Measurements from ENCODE around the gene CFAP69. TPM values are rescaled to one million over a fixed set of nuclear protein-coding genes. Genes with fewer than 3 reads are reported as not detected.

The CFAP69 gene
- total RNA-seq, 3 donors from 2014 or later (not counting 1 experiment from before 2014, with no cell fraction given), result 0.13 TPM; not detected in 2

GRCh38 chr7:90274161-90274560 lies 29.2 kb downstream of the CFAP69 start:
- TF ChIP-seq, protein P1, sequence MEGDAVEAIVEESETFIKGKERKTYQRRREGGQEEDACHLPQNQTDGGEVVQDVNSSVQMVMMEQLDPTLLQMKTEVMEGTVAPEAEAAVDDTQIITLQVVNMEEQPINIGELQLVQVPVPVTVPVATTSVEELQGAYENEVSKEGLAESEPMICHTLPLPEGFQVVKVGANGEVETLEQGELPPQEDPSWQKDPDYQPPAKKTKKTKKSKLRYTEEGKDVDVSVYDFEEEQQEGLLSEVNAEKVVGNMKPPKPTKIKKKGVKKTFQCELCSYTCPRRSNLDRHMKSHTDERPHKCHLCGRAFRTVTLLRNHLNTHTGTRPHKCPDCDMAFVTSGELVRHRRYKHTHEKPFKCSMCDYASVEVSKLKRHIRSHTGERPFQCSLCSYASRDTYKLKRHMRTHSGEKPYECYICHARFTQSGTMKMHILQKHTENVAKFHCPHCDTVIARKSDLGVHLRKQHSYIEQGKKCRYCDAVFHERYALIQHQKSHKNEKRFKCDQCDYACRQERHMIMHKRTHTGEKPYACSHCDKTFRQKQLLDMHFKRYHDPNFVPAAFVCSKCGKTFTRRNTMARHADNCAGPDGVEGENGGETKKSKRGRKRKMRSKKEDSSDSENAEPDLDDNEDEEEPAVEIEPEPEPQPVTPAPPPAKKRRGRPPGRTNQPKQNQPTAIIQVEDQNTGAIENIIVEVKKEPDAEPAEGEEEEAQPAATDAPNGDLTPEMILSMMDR (IDR thresholded peaks at IDR 0.05), result no peak
- Mint-ChIP-seq H3K4me1 (no peaks in the 10 kb centered on the region), H3K36me3 (no peaks in the 10 kb centered on the region), H3K9me3 (no peaks in the 10 kb centered on the region), H3K4me3 (no peak overlapping the region), H3K27me3 (ENCODE audit: low read depth in 2 of 2) (no peaks in the 10 kb centered on the region), H3K27ac (no peak overlapping the region)
- Histone ChIP-seq H3K4me1 (ENCODE audit: control insufficient read depth, insufficient read depth, low read length) (no peaks in the 10 kb centered on the region), H3K4me3 (ENCODE audit: low read length) (no peak overlapping the region), H3K27me3 (ENCODE audit: control insufficient read depth, insufficient read depth, low read length) (no peaks in the 10 kb centered on the region), H3K27ac (ENCODE audit: low read length) (no peak overlapping the region), H3K9me3 (ENCODE audit: control insufficient read depth, insufficient read depth, low read length) (no peaks in the 10 kb centered on the region), H3K36me3 (ENCODE audit: control insufficient read depth, insufficient read depth, low read length) (no peaks in the 10 kb centered on the region)
- ATAC-seq, result no peak
- DNase-seq, result no peak
- intact Hi-C loops (cut with micrococcal nuclease), result no loop called here

DNA sequence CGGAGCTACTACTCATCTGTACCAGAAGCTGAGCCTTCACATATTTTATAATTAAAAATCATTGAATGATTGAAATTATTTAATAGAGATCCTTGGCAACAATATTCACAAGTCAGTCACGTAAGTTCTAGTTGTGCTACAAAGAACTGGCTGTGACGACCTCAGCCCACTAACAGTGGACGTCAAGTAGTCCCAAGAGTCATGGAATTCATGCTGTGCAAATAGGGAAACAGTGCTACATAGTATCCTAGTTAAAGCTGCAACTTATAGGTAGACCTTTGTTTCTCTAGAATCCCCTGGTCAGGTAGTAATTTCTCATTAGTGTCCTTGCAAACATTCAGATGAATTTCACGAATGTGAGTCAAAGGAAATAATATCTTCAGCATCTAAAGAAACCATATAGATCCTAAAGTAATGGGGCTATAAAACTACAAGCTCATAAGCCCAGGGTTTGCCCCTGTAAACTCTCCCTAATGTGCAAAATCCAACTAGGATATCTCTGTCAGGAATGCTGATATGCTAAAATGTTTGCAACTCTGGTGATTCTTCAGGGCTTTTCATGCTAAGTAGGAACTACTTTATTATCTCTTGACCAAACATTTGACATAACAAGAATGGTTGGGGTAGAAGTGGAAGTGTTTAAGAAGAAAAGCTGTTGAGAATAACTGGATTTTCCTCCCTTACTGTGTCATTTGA lies 31.2 kb downstream of the CFAP69 start:
- intact Hi-C loops (cut with micrococcal nuclease), result no loop called here
- Mint-ChIP-seq H3K27me3 (ENCODE audit: low read depth in 2 of 2) (no peaks in the 10 kb centered on the region), H3K4me3 (no peak overlapping the region), H3K4me1 (no peaks in the 10 kb centered on the region), H3K9me3 (no peaks in the 10 kb centered on the region), H3K36me3 (no peaks in the 10 kb centered on the region), H3K27ac (no peak overlapping the region)
- Histone ChIP-seq H3K4me1 (ENCODE audit: control insufficient read depth, insufficient read depth, low read length) (no peaks in the 10 kb centered on the region), H3K9me3 (ENCODE audit: control insufficient read depth, insufficient read depth, low read length) (no peaks in the 10 kb centered on the region), H3K27me3 (ENCODE audit: control insufficient read depth, insufficient read depth, low read length) (no peaks in the 10 kb centered on the region), H3K4me3 (ENCODE audit: low read length) (no peak overlapping the region), H3K27ac (ENCODE audit: low read length) (no peak overlapping the region), H3K36me3 (ENCODE audit: control insufficient read depth, insufficient read depth, low read length) (no peaks in the 10 kb centered on the region)
- WGBS (ENCODE audit: insufficient coverage), result 98% methylated on average over 3 of the region's 5 CpGs
- DNase-seq (no peak), ATAC-seq (no peak)
- TF ChIP-seq, protein P1 (IDR thresholded peaks at IDR 0.05), result no peak

- H3K27me3 Mint-ChIP-seq (ENCODE audit: low read depth in 2 of 2), result peaks cover 0 to under 1% of the 10 kb centered on the region in 2 donors
- no peaks in the 10 kb centered on the region for H3K36me3 Mint-ChIP-seq
- H3K4me1 ChIP-seq (ENCODE audit: control insufficient read depth, insufficient read depth, low read length), result no peaks in the 10 kb centered on the region
- peaks cover 5 to 6% of the 10 kb centered on the region in 2 donors for H3K4me1 Mint-ChIP-seq
- H3K9me3 Mint-ChIP-seq, result no peaks in the 10 kb centered on the region
- intact Hi-C loops (cut with micrococcal nuclease), result no loop called here
- no peaks in the 10 kb centered on the region for H3K9me3 ChIP-seq (ENCODE audit: control insufficient read depth, insufficient read depth, low read length)
- WGBS (ENCODE audit: insufficient coverage), result no CpG with 5 or more reads among the region's 3 CpGs
- ATAC-seq, result no peak
- H3K4me3 ChIP-seq (ENCODE audit: low read length), result no peak overlapping the region
- H3K36me3 ChIP-seq (ENCODE audit: control insufficient read depth, insufficient read depth, low read length), result no peaks in the 10 kb centered on the region
- no peak overlapping the region for H3K27ac ChIP-seq (ENCODE audit: low read length)
- no peak for DNase-seq
- TF ChIP-seq, protein P1 (IDR thresholded peaks at IDR 0.05), result no peak
- no peak overlapping the region for H3K4me3 Mint-ChIP-seq
- H3K27ac Mint-ChIP-seq, result no peak overlapping the region
- H3K27me3 ChIP-seq (ENCODE audit: control insufficient read depth, insufficient read depth, low read length), result no peaks in the 10 kb centered on the region
These were observed 43.2 kb downstream of the CFAP69 start for GRCh38 chr7:90288154-90288553.

Measured in natural killer cell (primary cell).